Omental fat pad (tissue), 4 donors: ENCODE data around the gene SPAG9. TPM values are rescaled to one million over a fixed set of nuclear protein-coding genes. Genes with fewer than 3 reads are reported as not detected.

Experiments used
- ATAC-seq: fragments of 150-250 bp; one replicate; pipeline ENCODE4 v1.9.1; 2016; ENCODE audit warnings: mild to moderate bottlenecking, moderate library complexity; ENCODE audit not compliant: low FRiP score
- DNase-seq: peaks from one replicate; pipeline ENCODE4 v3.0.0-alpha.2; 2019; ENCODE audit warnings: low spot score
- total RNA-seq, 4 donors: library from RNA; depleted of rRNA; stranded (reverse); fragments of >200 nt; gene quantifications; one replicate each; pipeline ENCODE4 v1.1.0, GENCODE V29; 2016
- TF ChIP-seq, protein P1 (sequence below), 3 donors: fragments of 450-650 bp; IDR thresholded peaks; one replicate each; pipeline ENCODE4 v1.5.1; 2016 to 2017; ENCODE audit warnings: antibody characterized with exemption in 3 of 3, mild to moderate bottlenecking in 3 of 3, moderate library complexity in 2 of 3

The SPAG9 gene
- total RNA-seq, 4 donors from 2014 or later = 117 to 197 (median 138) TPM

DNA sequence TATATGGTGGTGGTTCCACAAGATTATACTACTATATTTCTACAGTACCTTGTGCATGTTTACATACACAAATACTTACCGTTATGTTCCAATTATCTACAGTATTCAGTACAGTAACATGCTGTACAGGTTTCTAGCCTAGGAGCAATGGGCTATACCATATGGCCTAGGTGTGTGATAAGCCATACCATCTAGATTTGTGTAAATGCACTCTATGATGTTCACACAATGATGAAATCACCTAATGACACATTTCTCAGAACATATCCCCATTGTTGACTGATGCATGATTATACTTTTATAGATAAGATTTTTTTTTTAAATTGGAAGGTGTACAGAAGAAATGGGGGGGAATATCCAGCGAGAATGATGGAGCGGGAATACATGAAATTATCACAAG, 131.5 kb downstream of the SPAG9 start:
- no peak for DNase-seq
- no peak for ATAC-seq
- TF ChIP-seq, protein P1, sequence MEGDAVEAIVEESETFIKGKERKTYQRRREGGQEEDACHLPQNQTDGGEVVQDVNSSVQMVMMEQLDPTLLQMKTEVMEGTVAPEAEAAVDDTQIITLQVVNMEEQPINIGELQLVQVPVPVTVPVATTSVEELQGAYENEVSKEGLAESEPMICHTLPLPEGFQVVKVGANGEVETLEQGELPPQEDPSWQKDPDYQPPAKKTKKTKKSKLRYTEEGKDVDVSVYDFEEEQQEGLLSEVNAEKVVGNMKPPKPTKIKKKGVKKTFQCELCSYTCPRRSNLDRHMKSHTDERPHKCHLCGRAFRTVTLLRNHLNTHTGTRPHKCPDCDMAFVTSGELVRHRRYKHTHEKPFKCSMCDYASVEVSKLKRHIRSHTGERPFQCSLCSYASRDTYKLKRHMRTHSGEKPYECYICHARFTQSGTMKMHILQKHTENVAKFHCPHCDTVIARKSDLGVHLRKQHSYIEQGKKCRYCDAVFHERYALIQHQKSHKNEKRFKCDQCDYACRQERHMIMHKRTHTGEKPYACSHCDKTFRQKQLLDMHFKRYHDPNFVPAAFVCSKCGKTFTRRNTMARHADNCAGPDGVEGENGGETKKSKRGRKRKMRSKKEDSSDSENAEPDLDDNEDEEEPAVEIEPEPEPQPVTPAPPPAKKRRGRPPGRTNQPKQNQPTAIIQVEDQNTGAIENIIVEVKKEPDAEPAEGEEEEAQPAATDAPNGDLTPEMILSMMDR (IDR thresholded peaks at IDR 0.05) = no peak

DNA sequence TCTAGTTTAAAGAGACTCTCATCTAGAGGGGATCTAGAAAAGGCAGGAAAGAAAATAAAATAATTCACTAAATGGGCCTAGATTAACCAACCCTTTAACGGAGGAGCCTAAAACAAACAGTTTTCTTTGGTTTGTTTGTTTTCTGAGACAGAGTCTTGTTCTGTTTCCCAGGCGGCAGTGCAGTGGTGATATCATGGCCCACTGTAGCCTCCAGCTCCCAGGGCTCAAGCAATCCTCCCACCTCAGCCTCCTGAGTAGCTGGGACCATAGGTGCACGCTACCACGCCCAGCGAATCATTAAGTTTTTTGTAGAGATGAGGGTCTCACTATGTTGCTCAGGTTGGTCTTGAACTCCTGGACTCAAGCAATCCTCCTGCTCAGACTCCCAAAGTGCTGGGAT, 132.2 kb downstream of the SPAG9 start:
- TF ChIP-seq, protein P1 (IDR thresholded peaks at IDR 0.05) = no peak
- ATAC-seq = no peak
- no peak for DNase-seq

DNA sequence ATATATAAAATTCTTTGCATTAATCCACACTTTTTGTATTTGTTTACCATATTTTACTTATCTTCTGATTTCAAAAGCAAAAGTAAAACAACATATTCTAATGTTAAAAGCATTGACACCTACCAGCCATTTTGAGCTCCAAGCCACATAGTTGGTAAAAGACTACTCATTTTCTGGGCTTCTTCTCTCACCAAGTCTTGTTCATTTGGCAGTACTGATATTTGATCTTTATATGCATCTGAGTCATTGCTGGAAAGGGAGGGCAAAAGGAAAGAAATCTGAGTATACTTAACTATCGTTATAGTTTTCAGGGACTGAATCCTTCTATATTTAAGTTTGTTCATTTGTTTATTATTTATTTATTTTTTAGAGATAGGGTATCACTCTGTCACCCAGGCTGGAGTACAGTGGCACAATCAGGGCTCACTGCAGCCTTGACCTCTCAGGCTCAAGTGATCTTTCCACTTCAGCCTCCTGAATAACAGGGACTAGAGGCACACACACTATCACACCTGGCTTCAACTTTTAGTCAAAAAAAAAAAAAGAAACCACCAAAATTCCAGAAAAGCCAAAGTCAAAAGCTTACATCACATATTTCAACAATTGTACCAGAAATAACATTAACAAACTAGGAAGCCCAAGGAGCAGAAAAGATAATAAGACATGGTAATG, 133.5 kb downstream of the SPAG9 start:
- ATAC-seq = no peak
- TF ChIP-seq, protein P1 (IDR thresholded peaks at IDR 0.05) = no peak

DNA sequence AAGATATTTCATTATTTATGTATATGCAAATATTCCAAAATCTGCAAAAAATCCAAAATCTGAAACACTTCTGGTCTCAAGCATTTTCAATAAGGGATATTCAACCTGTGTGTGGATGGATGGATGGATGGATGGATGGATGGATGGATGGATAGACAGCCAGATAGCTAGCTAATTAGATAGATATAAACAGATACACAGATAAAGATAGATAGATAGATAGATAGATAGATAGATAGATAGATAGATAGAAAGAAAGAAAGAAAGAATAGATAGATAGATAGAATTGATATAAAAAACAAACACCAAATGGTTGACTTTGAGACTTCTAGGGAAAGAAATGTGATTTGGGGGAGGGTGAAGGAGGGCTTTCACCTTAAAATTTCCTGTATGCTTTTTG, 139.4 kb downstream of the SPAG9 start:
- TF ChIP-seq, protein P1 (IDR thresholded peaks at IDR 0.05) = no peak
- DNase-seq (no peak), ATAC-seq (no peak)

More for the DNA sequence above, 133.5 kb downstream of the SPAG9 start:
- no peak for DNase-seq

DNA sequence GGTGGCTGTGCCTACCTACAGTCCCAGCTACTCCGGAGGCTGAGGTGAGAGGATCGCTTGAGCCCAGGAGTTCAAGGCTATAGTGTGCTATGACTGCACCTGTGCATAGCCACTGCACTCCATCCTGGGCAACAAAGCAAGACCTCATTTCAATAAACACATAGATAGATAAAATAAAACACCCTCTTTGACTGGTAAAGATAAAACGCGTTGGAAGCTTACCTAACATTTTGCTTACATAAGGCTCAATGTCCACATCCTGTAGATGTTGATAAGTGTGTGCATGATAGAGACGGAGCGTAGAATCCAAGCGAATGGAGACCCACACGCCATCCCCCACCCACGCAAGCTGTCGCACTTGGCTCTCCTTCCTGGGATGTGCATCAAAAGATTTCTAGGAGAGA, 141.1 kb downstream of the SPAG9 start:
- TF ChIP-seq, protein P1 (IDR thresholded peaks at IDR 0.05) = no peak
- ATAC-seq (no peak), DNase-seq (no peak)

DNA sequence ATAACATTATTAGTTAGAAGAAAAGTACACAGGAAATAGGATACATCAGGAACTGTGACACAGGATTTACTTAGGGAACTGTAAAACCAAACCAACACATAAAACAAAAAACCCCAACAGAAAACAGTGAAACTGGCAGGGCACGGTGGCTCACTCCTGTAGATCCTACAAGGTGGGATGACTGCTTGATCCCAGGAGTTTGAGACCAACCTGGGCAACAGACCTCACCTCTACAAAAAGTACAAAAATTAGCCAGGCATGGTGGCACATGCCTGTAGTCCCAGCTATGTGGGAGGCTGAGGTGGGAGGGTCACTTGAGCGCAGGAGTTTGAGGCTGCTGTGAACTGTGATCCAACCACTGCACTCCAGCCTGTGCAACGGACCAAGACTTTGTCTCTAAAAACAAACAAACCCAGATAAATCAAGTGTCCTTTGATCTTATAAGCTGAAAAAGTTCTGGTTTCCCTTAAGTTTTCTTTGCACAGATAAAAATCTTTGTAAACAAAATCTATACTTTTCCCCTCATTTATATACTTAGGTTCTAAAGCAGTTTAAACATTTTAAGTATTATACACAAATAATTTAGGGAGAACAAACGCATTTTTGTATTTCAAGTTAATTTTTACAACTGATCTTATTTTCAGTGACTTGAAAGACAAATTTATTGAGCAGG, 143.0 kb downstream of the SPAG9 start:
- TF ChIP-seq, protein P1 (IDR thresholded peaks at IDR 0.05) = no peak
- no peak for ATAC-seq
- no peak for DNase-seq
